Activated T-helper 2 cell treated with anti-CD3 and anti-CD28 coated beads, Interferon-gamma antibody, Interleukin-2, Interleukin-4, amounts not matched to agents 10 μg/mL and 5 μg/mL and 100 μg/mL, durations not matched to agents 14 hours and 24 hours and 36 hours (primary cell): ENCODE results near the gene PGLYRP2. TPM values are rescaled to one million over a fixed set of nuclear protein-coding genes. Genes with fewer than 3 reads are reported as not detected.
A peak's percentile ranks its signal among the peaks of the same experiment; 100 is the strongest.
"Not testable (repeated sequence)": the region's sequence is repeated elsewhere in the genome, so short reads cannot be mapped to it uniquely, and the experiment has no call there.

Source experiments
- DNase-seq: peaks from one replicate; pipeline ENCODE4 v3.0.0; 2021; ENCODE audit warnings: low spot score
- H3K27ac Mint-ChIP-seq: one replicate; pipeline ENCODE4 v1.8.0; 2021; ENCODE audit warnings: mixed read lengths
- H3K27me3 Mint-ChIP-seq: one replicate; pipeline ENCODE4 v1.8.0; 2021; ENCODE audit warnings: low read depth, mixed read lengths
- H3K36me3 Mint-ChIP-seq: one replicate; pipeline ENCODE4 v1.8.0; 2021; ENCODE audit warnings: low read depth, mixed read lengths
- H3K4me1 Mint-ChIP-seq: one replicate; pipeline ENCODE4 v1.8.0; 2021; ENCODE audit warnings: low read depth, mixed read lengths
- H3K4me3 Mint-ChIP-seq: one replicate; pipeline ENCODE4 v1.8.0; 2021; ENCODE audit warnings: low read depth, mild to moderate bottlenecking, moderate library complexity, mixed read lengths
- H3K9me3 Mint-ChIP-seq: one replicate; pipeline ENCODE4 v1.8.0; 2021; ENCODE audit warnings: mixed read lengths
- intact Hi-C: fragments of 100-400 bp; cut with micrococcal nuclease; formaldehyde crosslinking; loops from one replicate; pipeline ENCODE4 v1.15.1; 2023
- total RNA-seq: library from RNA; stranded (reverse); gene quantifications from 2 replicates; pipeline ENCODE4 v1.2.3, GENCODE V29; 2022

Gene PGLYRP2
- total RNA-seq, 1 donor from 2014 or later = not detected

DNA sequence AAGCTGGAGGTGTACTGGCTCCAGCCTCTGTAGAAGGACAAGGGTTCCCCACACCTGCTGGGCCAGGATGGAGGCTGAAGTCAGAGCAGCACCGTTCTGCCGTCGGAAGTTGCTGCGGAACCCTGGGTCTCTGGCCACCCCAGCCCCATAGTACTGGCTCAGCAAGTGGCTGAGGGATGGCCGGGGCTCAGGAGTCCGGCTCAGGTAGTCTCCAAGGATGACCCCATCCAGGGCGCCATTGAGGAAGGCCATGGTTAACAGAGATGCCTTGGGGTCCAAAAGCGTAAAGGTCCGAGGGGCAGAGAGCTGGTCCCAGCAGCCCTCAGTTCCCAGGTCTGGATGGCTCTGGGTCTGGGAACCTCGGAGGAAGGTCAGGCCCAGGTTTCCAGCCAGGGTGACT, 3.7 kb downstream of the PGLYRP2 start:
- peaks cover 5% of the 10 kb centered on the region for H3K4me1 Mint-ChIP-seq
- no peak for DNase-seq
- intact Hi-C loops = no loop called here
- H3K27ac Mint-ChIP-seq = no peak overlapping the region
- H3K27me3 Mint-ChIP-seq = no peaks in the 10 kb centered on the region
- H3K9me3 Mint-ChIP-seq = no peaks in the 10 kb centered on the region
- no peak overlapping the region for H3K4me3 Mint-ChIP-seq
- no peaks in the 10 kb centered on the region for H3K36me3 Mint-ChIP-seq

DNA sequence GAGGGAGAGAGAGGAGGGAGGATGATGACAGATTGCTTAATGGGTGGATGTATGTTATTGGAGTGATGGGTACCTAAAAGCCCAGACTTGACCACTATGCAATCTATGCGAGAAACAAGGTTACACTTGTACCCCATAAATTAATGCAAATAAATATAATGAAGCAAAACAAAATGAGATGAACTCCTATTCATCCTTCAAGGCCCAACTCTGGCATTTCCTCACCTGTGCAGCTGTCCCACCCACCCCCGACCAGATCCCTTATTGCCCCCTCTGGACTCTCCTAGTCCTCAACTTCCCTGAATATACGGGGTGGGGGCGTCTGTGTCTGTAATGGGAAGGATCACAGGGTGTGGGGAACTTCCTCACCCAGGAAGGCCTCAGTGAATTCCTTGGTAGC, 4.1 kb downstream of the PGLYRP2 start:
- Mint-ChIP-seq H3K27ac (no peak overlapping the region), H3K27me3 (peaks cover under 1% of the 10 kb centered on the region), H3K4me1 (peaks cover 5% of the 10 kb centered on the region), H3K4me3 (no peak overlapping the region), H3K36me3 (no peaks in the 10 kb centered on the region), H3K9me3 (no peaks in the 10 kb centered on the region)
- intact Hi-C loops = no loop called here
- no peak for DNase-seq

DNA sequence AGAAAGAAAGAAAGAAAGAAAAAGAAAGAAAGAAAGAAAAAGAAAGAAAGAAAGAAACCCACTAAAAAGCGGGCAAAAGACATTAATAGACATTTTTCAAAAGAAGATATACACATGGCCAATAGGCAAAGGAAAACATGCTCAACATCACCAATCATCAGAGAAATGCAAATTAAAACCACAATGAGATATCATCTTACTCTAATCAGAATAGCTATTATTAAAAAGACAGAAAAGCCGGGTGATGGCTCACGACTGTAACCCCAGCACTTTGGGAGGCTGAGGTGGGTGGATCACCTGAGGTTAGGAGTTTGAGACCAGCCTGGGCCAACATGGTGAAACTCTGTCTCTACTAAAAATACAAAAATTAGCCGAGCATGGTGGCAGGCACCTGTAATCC, 5.5 kb downstream of the PGLYRP2 start:
- DNase-seq, H3K36me3 Mint-ChIP-seq, H3K9me3 Mint-ChIP-seq, intact Hi-C loops, H3K27ac Mint-ChIP-seq, H3K4me3 Mint-ChIP-seq: not testable (repeated sequence)
- Mint-ChIP-seq H3K4me1 (peaks cover 13% of the 10 kb centered on the region), H3K27me3 (peaks cover 10% of the 10 kb centered on the region)

DNA sequence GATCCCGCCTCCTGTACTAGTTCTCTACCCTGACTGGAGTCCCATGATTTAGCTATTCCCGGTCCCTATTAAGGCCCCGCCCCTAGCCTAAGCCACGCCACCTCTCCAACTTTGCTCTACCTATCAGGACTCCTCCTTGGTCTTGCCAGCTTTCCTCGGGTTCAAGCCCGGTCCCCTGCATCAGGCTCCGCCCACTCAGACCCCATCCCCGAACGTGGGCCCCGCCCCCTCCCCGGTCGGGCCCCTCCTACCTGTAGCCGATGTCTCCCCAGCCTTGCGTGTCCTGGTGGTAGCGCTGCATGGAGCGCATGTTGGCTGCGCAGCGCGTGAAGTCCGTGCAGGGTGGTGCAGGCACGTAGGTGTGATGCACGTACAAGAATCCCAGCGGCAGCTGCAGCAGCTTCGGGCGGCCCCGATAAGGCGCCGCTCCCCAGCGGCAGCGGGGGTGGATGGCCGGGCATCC, 7.6 kb downstream of the PGLYRP2 start:
- peaks cover 14% of the 10 kb centered on the region for H3K27me3 Mint-ChIP-seq
- H3K4me3 Mint-ChIP-seq = no peak overlapping the region
- peaks cover 33% of the 10 kb centered on the region for H3K4me1 Mint-ChIP-seq
- intact Hi-C loops = no loop called here
- H3K36me3 Mint-ChIP-seq = peaks cover 16% of the 10 kb centered on the region
- DNase-seq = no peak
- peaks cover 3% of the 10 kb centered on the region for H3K9me3 Mint-ChIP-seq
- H3K27ac Mint-ChIP-seq = no peak overlapping the region

DNA sequence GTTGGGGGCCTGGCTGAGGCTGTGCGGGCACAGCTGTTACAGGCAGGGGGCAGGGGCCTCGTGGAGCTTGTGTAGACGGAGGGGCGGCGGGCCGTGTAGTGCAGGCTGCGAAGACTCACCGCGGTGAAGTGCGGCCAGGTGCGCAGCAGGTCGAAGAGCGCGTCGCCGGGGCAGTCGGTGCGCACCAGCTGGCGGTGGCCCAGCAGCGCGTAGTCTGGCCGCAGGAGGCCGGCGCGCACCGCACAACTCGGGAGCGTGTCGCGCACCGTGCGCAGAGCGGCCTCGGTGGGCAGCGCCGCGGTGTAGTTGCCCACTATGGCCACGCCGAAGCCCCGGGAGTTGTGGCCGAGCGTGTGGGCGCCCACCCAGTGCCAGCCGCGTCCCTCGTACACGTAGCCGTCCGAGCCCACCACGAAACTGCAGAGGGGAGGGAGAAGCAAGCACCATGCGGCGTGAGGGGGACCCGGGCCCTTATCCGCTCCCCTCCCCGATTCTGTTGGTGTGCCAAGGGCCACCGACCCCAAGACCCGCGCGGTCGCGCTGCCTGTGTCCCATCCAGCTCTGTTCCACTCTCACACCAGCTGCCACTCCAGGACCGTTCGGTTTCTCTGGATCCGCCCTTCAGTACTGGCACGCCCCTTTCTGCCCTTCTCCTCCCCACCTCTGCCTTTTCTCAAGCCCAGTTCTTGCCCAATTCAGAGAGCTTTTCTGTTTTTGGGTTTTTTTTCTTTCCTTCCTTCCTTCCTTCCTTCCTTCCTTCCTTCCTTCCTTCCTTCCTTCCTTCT, 9.6 kb downstream of the PGLYRP2 start:
- Mint-ChIP-seq H3K4me3 (peak overlapping the region; percentile 45), H3K36me3 (peaks cover 21% of the 10 kb centered on the region), H3K4me1 (peaks cover 42% of the 10 kb centered on the region), H3K9me3 (peaks cover 3% of the 10 kb centered on the region), H3K27ac (no peak overlapping the region), H3K27me3 (peaks cover 14% of the 10 kb centered on the region)
- no peak for DNase-seq
- intact Hi-C loops = loop anchor here (10.0 kb wide), 1 partner anchor 605 kb away; the partner anchor contains the start of gene TPM4

DNA sequence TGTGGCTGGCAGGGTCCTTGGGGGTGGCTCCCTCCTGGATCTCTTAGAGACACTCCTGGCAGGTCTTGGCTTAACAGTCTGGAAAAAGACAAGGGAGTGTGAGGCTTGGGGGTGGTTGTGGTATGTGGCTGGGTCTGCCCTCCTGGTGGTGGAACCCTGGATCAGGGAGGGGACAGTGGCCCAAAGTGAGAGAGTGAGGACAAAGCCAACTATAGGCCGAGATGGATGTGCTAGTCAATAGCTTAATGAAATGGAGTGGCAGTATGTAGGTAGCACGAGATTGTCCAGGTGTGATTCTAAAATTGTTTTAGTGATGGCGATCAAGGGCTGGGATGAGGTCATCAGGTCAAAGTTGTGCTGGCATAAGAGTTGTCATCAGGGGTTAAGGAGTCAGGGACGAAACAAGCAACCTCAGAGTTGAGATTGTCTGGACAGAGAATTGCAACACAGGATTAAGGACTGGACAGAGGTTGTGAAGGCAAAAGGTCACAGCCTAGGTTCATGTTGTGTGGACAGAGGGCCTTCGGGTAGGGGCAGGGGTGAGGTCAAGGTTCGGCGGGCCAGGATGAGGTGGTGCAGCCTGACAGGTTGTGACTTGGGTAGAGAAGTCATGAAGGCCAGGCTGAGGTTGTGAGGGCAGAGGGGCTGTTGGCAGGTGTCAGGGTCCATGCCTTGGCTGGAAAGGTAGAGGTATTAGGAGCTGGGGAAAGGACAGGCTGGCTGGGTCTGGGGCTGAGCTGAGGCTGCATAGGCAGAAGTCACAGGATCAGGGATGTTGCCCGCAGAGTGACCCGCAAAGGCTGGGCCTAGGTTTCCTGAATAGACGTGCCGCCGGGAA, 10.4 kb downstream of the PGLYRP2 start:
- DNase-seq = no peak
- peak overlapping the region; percentile 43 for H3K4me3 Mint-ChIP-seq
- peaks cover 46% of the 10 kb centered on the region for H3K4me1 Mint-ChIP-seq
- intact Hi-C loops = loop anchor here (10.0 kb wide), 1 partner anchor 606 kb away; the partner anchor contains the start of gene TPM4
- peak overlapping the region; percentile 1 for H3K27ac Mint-ChIP-seq
- peaks cover 25% of the 10 kb centered on the region for H3K36me3 Mint-ChIP-seq
- peaks cover 3% of the 10 kb centered on the region for H3K9me3 Mint-ChIP-seq
- H3K27me3 Mint-ChIP-seq = peaks cover 14% of the 10 kb centered on the region

DNA sequence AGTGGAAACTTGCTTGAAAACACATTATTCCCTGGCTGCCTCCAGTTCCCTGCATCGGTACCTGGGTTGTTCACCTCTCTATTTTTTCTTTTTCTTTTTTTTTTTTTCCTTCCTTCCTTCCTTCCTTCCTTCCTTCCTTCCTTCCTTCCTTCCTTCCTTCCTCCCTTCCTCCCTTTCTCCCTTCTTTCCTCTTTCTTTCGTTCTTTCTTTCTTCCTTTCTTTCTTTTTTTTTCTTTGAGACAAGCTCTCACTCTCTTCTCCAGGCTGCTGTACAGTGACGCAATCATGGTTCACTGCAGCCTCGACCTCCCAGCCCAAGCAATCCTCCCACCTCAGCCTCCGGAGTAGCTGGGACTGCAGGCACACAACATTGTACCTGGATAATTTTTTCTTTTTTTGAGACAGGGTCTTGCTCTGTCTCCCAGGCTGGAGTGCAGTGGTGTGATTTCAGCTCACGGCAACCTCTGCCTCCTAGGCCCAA, 11.5 kb downstream of the PGLYRP2 start:
- Mint-ChIP-seq H3K4me1 (peaks cover 45% of the 10 kb centered on the region), H3K27ac (peak overlapping the region; percentile 90), H3K4me3 (peak overlapping the region; percentile 60), H3K9me3 (peaks cover 3% of the 10 kb centered on the region), H3K27me3 (peaks cover 14% of the 10 kb centered on the region), H3K36me3 (peaks cover 32% of the 10 kb centered on the region)
- intact Hi-C loops = loop anchor here (1.0 to 10.0 kb wide), 7 partner anchors 35 to 607 kb away; partner anchors contain the start of genes AKAP8 and TPM4
- no peak for DNase-seq

DNA sequence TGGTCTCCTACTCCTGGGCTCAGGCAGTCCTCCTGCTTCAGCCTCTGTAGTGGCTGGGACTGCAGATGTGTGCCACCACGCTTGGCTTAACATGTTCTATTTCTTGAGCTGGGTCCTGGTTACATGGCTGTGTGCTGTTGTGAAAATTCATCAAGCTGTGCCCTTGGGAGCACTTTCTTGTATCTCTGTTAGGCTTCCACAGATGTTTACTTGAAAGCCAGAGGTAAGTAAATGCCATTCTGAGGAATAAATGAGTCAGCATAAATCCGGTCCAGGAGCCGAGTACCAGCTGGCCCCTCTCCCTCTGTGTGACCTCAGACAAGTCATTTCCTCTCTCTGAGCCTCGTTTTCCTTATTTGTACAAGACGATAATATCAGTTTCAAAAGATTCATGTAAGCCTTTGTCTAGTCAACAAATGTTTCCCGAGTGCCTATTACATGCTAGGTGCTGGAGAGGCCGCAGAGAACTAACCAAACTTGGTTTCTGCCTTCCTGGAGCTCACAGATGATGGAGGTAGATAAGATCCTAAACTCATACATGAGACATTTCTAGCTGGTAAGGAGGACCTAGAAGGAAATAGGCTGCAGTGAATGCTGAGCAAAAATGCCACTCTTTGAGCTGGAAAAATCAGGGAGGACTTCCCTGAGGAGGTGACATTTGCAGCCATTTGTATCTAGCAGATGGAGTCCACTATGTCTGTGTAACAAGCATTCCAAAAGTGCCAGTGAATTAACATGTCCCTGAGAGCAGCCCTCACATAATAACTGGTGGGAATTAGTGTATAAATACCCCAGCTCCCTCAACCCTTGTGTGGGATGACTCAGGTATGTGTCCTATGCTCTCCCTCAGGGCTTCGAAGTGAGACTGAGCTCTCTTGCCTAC, 12.2 kb downstream of the PGLYRP2 start:
- DNase-seq = peak; percentile 69
- intact Hi-C loops = loop anchor here (1.0 to 10.0 kb wide), 7 partner anchors 35 to 608 kb away; partner anchors contain the start of genes AKAP8 and TPM4
- Mint-ChIP-seq H3K27ac (peak overlapping the region; percentile 85), H3K4me1 (peaks cover 49% of the 10 kb centered on the region), H3K4me3 (peak overlapping the region; percentile 43), H3K9me3 (peaks cover 3% of the 10 kb centered on the region), H3K27me3 (peaks cover 14% of the 10 kb centered on the region), H3K36me3 (peaks cover 38% of the 10 kb centered on the region)

DNA sequence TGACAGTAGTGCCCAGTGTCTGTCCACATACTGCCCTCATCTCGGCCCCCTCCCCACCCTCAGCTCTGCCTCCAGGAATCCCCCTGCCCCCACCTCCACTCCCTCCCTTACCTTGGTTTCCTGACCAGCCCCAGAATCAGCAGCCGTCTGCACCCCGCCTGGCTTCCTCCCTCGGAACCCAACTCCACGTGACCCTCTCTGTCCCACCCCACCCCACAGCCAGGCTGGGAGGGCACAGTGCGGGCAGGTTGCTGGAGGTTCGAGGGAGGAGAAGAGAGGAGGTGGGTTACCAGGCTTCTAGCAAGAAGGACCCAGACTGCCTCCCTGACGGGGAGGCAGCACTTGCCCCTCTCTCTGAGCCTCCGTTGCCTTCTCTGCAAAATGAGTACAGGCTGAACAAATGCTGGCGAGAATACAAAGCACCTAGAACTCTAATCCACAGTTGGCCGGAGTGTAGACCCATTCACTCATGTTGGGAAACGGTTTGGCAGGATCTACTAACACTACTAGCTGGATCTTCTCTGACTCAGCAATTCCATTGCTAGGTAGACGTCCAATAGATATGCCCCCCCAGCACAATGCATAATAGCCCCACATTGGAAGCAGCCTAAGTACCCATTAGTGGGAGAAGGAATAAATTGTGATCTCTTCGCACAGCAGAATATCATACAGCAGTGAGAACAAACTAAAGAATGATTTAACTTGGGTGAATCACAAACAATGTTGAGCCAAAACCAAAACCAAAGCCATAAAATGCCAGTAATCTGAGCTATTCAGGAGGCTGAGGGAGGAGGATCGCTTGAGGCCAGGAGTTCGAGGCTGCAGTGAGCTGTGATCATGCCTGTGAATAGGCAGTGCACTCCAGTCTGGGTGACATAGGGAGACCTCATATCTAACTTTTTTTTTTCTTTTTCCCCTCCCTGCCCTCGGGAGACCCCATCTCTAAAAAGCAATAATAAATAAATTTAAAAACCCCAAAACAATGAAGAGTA, 14.6 kb downstream of the PGLYRP2 start, which contains the start of gene RASAL3:
RASAL3 (minus strand) TSS at position 151 of the 992 bp plus-strand sequence. CDS start 186 bp downstream, outside the sequence.
- Mint-ChIP-seq H3K36me3 (peaks cover 58% of the 10 kb centered on the region), H3K9me3 (peaks cover 3% of the 10 kb centered on the region), H3K4me1 (peaks cover 53% of the 10 kb centered on the region), H3K4me3 (peak within 1 kb of the TSS; percentile 93), H3K27me3 (peaks cover 10% of the 10 kb centered on the region), H3K27ac (peak within 1 kb of the TSS; percentile 93)
- intact Hi-C loops = loop anchor here (10.0 kb wide), 1 partner anchor 610 kb away; the partner anchor contains the start of gene TPM4
- peak; percentile 61 for DNase-seq

DNA sequence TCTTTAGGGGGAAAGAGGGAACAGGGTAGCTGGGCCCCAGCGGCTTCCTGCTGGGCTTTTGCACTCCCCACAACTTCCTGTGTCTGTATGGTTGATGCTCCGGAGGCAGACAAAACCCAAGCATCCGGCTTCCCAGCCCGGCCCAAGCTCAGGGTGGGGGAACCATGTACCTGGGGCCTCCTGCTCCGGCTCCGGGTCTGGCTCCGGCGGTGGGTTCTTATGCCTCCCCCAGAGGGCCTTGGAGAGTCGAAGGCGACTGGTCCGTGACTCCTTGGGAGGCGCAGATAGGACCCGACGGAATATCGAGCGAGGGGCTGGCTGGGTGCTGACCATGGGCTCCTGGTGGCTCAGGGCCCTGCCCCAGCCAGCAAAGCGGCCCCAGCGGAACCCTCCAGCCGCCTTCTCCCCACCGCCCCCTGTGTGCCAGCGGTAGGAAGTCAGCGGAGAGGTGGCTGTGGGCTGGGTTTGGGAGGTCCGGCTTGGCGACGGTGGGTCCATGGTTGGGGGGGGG, 15.4 kb downstream of the PGLYRP2 start:
- Mint-ChIP-seq H3K27me3 (peaks cover 5% of the 10 kb centered on the region), H3K27ac (peak overlapping the region; percentile 93), H3K4me1 (peaks cover 49% of the 10 kb centered on the region), H3K4me3 (peak overlapping the region; percentile 93), H3K9me3 (peaks cover 3% of the 10 kb centered on the region), H3K36me3 (peaks cover 60% of the 10 kb centered on the region)
- DNase-seq = peak; percentile 74
- intact Hi-C loops = loop anchor here (10.0 kb wide), 1 partner anchor 611 kb away; the partner anchor contains the start of gene TPM4

DNA sequence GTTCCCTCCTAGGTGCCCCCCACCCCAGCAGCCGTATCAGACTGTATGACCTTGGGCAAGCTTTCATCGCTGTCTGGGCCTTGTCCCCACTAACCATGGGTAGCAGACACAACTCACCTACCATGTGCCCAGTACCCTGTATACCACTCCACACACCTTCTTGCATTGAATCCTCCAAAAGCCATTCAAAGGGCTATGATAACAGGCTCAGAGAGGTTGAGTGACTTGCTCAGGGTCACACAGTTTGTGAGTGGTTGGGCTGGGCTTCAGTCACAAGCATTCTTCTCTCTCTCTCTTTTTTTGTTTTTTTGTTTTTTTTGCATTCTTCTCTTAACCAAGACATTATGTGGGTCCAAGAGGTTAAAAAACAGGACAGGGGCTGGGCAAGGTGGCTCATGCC, 17.6 kb downstream of the PGLYRP2 start:
- Mint-ChIP-seq H3K27ac (peak overlapping the region; percentile 51), H3K9me3 (no peaks in the 10 kb centered on the region), H3K4me3 (no peak overlapping the region), H3K4me1 (peaks cover 28% of the 10 kb centered on the region), H3K27me3 (no peaks in the 10 kb centered on the region), H3K36me3 (peaks cover 62% of the 10 kb centered on the region)
- intact Hi-C loops = loop anchor here (10.0 kb wide), 1 partner anchor 613 kb away; the partner anchor contains the start of gene TPM4
- DNase-seq = no peak
